GM12878 (cell line): ENCODE measurements around the gene CD1D.

Source experiments
- ASH2L ChIP-seq: fragments of 300-600, 200-600 bp; sonication (generic); IDR thresholded peaks from 2 replicates; pipeline ENCODE4 v1.6.1; 2017; ENCODE audit warnings: low read depth, mild to moderate bottlenecking, borderline replicate concordance
- BCLAF1 ChIP-seq: fragments of 450-650 bp; IDR thresholded peaks from 2 replicates; pipeline ENCODE4 v1.6.1; 2017; ENCODE audit warnings: antibody characterized with exemption, mild to moderate bottlenecking, moderate library complexity
- CEBPB ChIP-seq, 2 experiments: fragments of 150-350 bp in 1 of 2; IDR thresholded peaks; 2 replicates each; pipeline ENCODE4 v1.6.1; 2012 to 2014; ENCODE audit warnings: low read depth in 2 of 2, low read length in 2 of 2, borderline replicate concordance in 1 of 2, inconsistent platforms in 1 of 2
- CTCF ChIP-seq, 3 experiments: IDR thresholded peaks in 2 of 3; conservative IDR thresholded peaks in 1 of 3; 2 replicates each; pipeline ENCODE4 v1.5.1; 2011; ENCODE audit warnings: low read depth in 3 of 3, low read length in 3 of 3, mild to moderate bottlenecking in 3 of 3, control low read depth in 2 of 3, moderate library complexity in 2 of 3, inconsistent platforms in 1 of 3, mixed read lengths in 1 of 3; ENCODE audit not compliant: control insufficient read depth in 2 of 3, insufficient read depth in 1 of 3; ENCODE audit errors: extremely low read depth in 1 of 3
- RAD21 ChIP-seq: IDR thresholded peaks from 2 replicates; pipeline ENCODE4 v1.6.1; 2011; ENCODE audit warnings: mild to moderate bottlenecking, low read depth, low read length, moderate library complexity; ENCODE audit not compliant: insufficient read depth
- RBBP5 ChIP-seq: fragments of 200-600 bp; sonication (generic); conservative IDR thresholded peaks from 2 replicates; pipeline ENCODE4 v1.6.1; 2016
- REST ChIP-seq: IDR thresholded peaks from 2 replicates; pipeline ENCODE4 v1.6.1; 2012; ENCODE audit warnings: mild to moderate bottlenecking, low read depth, low read length
- SUPT20H ChIP-seq: IDR thresholded peaks from 2 replicates; pipeline ENCODE4 v1.6.1; 2011; ENCODE audit warnings: low read depth, mild to moderate bottlenecking, low read length, moderate library complexity, borderline replicate concordance; ENCODE audit not compliant: control insufficient read depth
- TBL1XR1 ChIP-seq: IDR thresholded peaks from 2 replicates; pipeline ENCODE4 v1.6.1; 2012; ENCODE audit warnings: low read depth, low read length, improper control_type of control experiment
- TCF12 ChIP-seq: IDR thresholded peaks from 2 replicates; pipeline ENCODE4 v1.6.1; 2011; ENCODE audit warnings: low read depth, mild to moderate bottlenecking, low read length
- YY1 ChIP-seq: IDR thresholded peaks from 2 replicates; pipeline ENCODE4 v1.6.1; 2011; ENCODE audit warnings: low read depth, mild to moderate bottlenecking, low read length
- ZBTB4 ChIP-seq: fragments of 450-650 bp; formaldehyde crosslinking; IDR thresholded peaks from 2 replicates; pipeline ENCODE4 v1.4.0; 2022; ENCODE audit warnings: mild to moderate bottlenecking, moderate library complexity
- TF ChIP-seq, protein P1 (sequence below): fragments of 450-650 bp; conservative IDR thresholded peaks from 2 replicates; pipeline ENCODE4 v1.6.1; 2017; ENCODE audit warnings: mild to moderate bottlenecking, moderate library complexity

DNA sequence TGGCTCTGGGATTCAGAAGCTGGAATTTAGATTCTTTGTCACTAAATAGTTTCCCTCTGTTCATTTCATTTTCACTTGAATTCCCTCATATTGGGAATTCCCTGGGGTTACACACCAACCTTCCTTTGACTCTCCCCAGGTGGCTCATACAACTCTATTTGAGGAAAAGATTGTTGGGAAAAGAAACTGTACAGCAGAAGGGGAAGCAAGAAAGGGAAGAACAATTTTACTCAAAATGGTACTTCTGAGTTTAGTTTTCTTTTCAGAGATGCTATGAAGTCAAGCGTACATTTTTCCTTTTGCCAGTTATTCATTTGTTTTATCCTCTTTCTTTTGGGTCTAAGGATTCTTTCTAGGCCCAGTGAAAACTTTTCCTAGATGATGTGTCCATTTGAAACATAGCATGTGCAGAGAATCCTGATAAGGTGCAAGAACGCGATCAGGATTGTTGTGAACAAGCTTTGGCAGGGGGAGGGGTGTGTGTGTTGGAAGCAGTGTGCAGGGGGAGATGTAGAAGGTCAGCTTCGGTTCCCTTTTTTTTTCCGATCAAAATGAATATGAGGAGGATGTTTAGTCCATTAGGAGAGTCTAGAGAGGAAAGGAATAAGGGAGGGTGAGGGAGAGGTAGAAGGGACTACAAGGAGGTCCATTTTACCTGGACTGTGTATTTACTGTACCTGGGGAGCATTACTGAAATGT lies 26.8 kb upstream of the CD1D start:
- TF ChIP-seq, protein P1, sequence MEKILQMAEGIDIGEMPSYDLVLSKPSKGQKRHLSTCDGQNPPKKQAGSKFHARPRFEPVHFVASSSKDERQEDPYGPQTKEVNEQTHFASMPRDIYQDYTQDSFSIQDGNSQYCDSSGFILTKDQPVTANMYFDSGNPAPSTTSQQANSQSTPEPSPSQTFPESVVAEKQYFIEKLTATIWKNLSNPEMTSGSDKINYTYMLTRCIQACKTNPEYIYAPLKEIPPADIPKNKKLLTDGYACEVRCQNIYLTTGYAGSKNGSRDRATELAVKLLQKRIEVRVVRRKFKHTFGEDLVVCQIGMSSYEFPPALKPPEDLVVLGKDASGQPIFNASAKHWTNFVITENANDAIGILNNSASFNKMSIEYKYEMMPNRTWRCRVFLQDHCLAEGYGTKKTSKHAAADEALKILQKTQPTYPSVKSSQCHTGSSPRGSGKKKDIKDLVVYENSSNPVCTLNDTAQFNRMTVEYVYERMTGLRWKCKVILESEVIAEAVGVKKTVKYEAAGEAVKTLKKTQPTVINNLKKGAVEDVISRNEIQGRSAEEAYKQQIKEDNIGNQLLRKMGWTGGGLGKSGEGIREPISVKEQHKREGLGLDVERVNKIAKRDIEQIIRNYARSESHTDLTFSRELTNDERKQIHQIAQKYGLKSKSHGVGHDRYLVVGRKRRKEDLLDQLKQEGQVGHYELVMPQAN = no peak
- TF ChIP-seq RBBP5 (no peak), CTCF (IDR thresholded peaks at IDR 0.05 in 2 of 3, conservative IDR thresholded peaks at IDR 0.05 in 1 of 3; ENCODE audit: control insufficient read depth in 2 of 3, extremely low read depth in 1 of 3, insufficient read depth in 1 of 3, low read depth in 3 of 3, low read length in 3 of 3) (no peak), TCF12 (no peak), ZBTB4 (CRISPR knock-in tag) (no peak), TBL1XR1 (no peak), BCLAF1 (no peak), YY1 (no peak), RAD21 (no peak), REST (no peak), CEBPB (IDR thresholded peaks at IDR 0.05; ENCODE audit: borderline replicate concordance in 1 of 2, low read depth in 2 of 2, low read length in 2 of 2) (no peak), SUPT20H (no peak), ASH2L (no peak)
